H1 (cell line): Measurements from ENCODE around the gene DUSP23. TPM values are rescaled to one million over a fixed set of nuclear protein-coding genes. Genes with fewer than 3 reads are reported as not detected.

Experiments
- CTCF ChIA-PET: fragments of 300-600 bp; sonication (Branson Sonifier 250); formaldehyde crosslinking; loops from one replicate; lab custom pipeline; 2021; ENCODE audit not compliant: partially characterized antibody; lab: Charles Lee
- POLR2A ChIA-PET: fragments of 300-600 bp; sonication (Branson Sonifier 250); formaldehyde crosslinking; loops from one replicate; lab custom pipeline; 2021; ENCODE audit warnings: inconsistent platforms; ENCODE audit not compliant: partially characterized antibody; lab: Charles Lee
- DNase-seq, 2 experiments: peaks; one replicate each; pipeline versions ENCODE4 v3.0.0 to v3.0.0-alpha.2; 2010 to 2022; ENCODE audit warnings: low spot score in 2 of 2, low read depth in 1 of 2, mixed read lengths in 1 of 2
- FAIRE-seq: peaks from 2 replicates; lab custom pipeline; 2011; peaks lifted over from hg19 to GRCh38; lab: Jason Lieb, UNC
- H2AFZ ChIP-seq: 2 replicates; pipeline ENCODE4 v1.8.1; 2012; ENCODE audit warnings: low read length, inconsistent platforms
- H2AK5ac ChIP-seq: 2 replicates; pipeline ENCODE4 v1.6.1; 2013; ENCODE audit warnings: low read depth, low read length
- H2BK120ac ChIP-seq: replicated peaks from 2 replicates; pipeline ENCODE3; 2013; ENCODE audit warnings: low read depth, low read length, inconsistent platforms
- H2BK12ac ChIP-seq: 2 replicates; pipeline ENCODE4 v1.6.1; 2013; ENCODE audit warnings: low read depth, low read length
- H2BK15ac ChIP-seq: 2 replicates; pipeline ENCODE4 v1.6.1; 2013; ENCODE audit warnings: low read length
- H2BK20ac ChIP-seq: 2 replicates; pipeline ENCODE4 v1.6.1; 2013; ENCODE audit warnings: low read length
- H2BK5ac ChIP-seq: 2 replicates; pipeline ENCODE4 v1.6.1; 2013; ENCODE audit warnings: low read depth, low read length
- H3K14ac ChIP-seq: 2 replicates; pipeline ENCODE4 v1.6.1; 2013; ENCODE audit warnings: inconsistent platforms; ENCODE audit not compliant: insufficient read length
- H3K18ac ChIP-seq: 2 replicates; pipeline ENCODE4 v1.6.1; 2013; ENCODE audit warnings: low read length; ENCODE audit errors: extremely low read depth
- H3K23ac ChIP-seq: 2 replicates; pipeline ENCODE4 v1.6.1; 2013; ENCODE audit warnings: inconsistent platforms; ENCODE audit not compliant: insufficient read length
- H3K23me2 ChIP-seq: 2 replicates; pipeline ENCODE4 v1.6.1; 2013; ENCODE audit warnings: low read depth, low read length
- H3K27ac ChIP-seq: 2 replicates; pipeline ENCODE4 v1.6.1; 2011; ENCODE audit warnings: low read depth, low read length, inconsistent platforms
- H3K27me3 ChIP-seq, 4 experiments: replicated peaks in 1 of 4; 1 replicate in 1 of 4; 2 replicates in 3 of 4; pipeline versions ENCODE4 v1.6.1 to v1.8.1; 2011 to 2013; ENCODE audit warnings: low read length in 3 of 4, mild to moderate bottlenecking in 3 of 4, inconsistent platforms in 2 of 4, mixed read lengths in 2 of 4, moderate library complexity in 1 of 4; ENCODE audit not compliant: control insufficient read depth in 3 of 4, insufficient read depth in 3 of 4; ENCODE audit errors: extremely low read depth in 1 of 4
- H3K36me3 ChIP-seq, 4 experiments: 2 replicates each; pipeline versions ENCODE4 v1.6.1 to v1.8.1; 2011 to 2013; ENCODE audit warnings: mild to moderate bottlenecking in 4 of 4, low read length in 3 of 4, moderate library complexity in 2 of 4, control low read depth in 1 of 4, inconsistent platforms in 1 of 4; ENCODE audit not compliant: insufficient read depth in 4 of 4, control insufficient read depth in 2 of 4
- H3K4ac ChIP-seq: replicated peaks from 2 replicates; pipeline ENCODE3; 2013; ENCODE audit warnings: low read length, low read depth, mixed read lengths, inconsistent platforms; ENCODE audit not compliant: insufficient read length
- H3K4me1 ChIP-seq, 4 experiments: replicated peaks in 1 of 4; 1 replicate in 1 of 4; 2 replicates in 3 of 4; pipeline versions ENCODE4 v1.6.1 to v1.8.1; 2011 to 2013; ENCODE audit warnings: low read length in 3 of 4, inconsistent platforms in 2 of 4, mixed read lengths in 1 of 4; ENCODE audit not compliant: insufficient read depth in 4 of 4, control insufficient read depth in 3 of 4
- H3K4me2 ChIP-seq, 2 experiments: 2 replicates each; pipeline versions ENCODE4 v1.6.1 to v1.8.1; 2011 to 2013; ENCODE audit warnings: low read depth in 2 of 2, low read length in 2 of 2, control low read depth in 1 of 2, inconsistent platforms in 1 of 2, mild to moderate bottlenecking in 1 of 2; ENCODE audit not compliant: insufficient read depth in 1 of 2
- H3K4me3 ChIP-seq, 4 experiments: fragments of 200-600, 300-600 bp in 1 of 4; sonication (generic), shearing (Covaris generic), sonication (Bioruptor Twin) in 1 of 4; 2 replicates each; pipeline versions ENCODE4 v1.5.1 to v1.8.1; 2011 to 2016; ENCODE audit warnings: low read length in 4 of 4, low read depth in 3 of 4, control low read depth in 2 of 4, inconsistent platforms in 2 of 4, mild to moderate bottlenecking in 2 of 4, mixed read lengths in 1 of 4, moderate library complexity in 1 of 4; ENCODE audit not compliant: insufficient read depth in 2 of 4; ENCODE audit errors: extremely low read depth in 1 of 4
- H3K56ac ChIP-seq: replicated peaks from 2 replicates; pipeline ENCODE3; 2013; ENCODE audit warnings: low read depth, mild to moderate bottlenecking, mixed read lengths, low read length, inconsistent platforms; ENCODE audit not compliant: insufficient read length
- H3K79me1 ChIP-seq: 2 replicates; pipeline ENCODE4 v1.6.1; 2013; ENCODE audit warnings: low read depth, low read length, control low read depth
- H3K79me2 ChIP-seq, 2 experiments: 2 replicates each; pipeline versions ENCODE4 v1.6.1 to v1.8.1; 2012 to 2013; ENCODE audit warnings: low read length in 2 of 2, mild to moderate bottlenecking in 2 of 2, inconsistent platforms in 1 of 2; ENCODE audit not compliant: insufficient read depth in 2 of 2, control insufficient read depth in 1 of 2
- H3K9ac ChIP-seq, 4 experiments: replicated peaks in 1 of 4; 1 replicate in 1 of 4; 2 replicates in 3 of 4; pipeline versions ENCODE4 v1.6.1 to v1.8.1; 2011 to 2013; ENCODE audit warnings: low read depth in 3 of 4, low read length in 3 of 4, control low read depth in 2 of 4, mild to moderate bottlenecking in 2 of 4, moderate library complexity in 2 of 4, inconsistent platforms in 1 of 4; ENCODE audit errors: extremely low read depth in 1 of 4
- H3K9me3 ChIP-seq, 2 experiments: 2 replicates each; pipeline versions ENCODE4 v1.6.1 to v1.8.1; 2012 to 2013; ENCODE audit warnings: mild to moderate bottlenecking in 2 of 2, moderate library complexity in 2 of 2, control low read depth in 1 of 2, inconsistent platforms in 1 of 2, low read depth in 1 of 2, low read length in 1 of 2, mixed read lengths in 1 of 2; ENCODE audit not compliant: insufficient read depth in 2 of 2
- H4K20me1 ChIP-seq, 2 experiments: replicated peaks in 1 of 2; 2 replicates each; pipeline versions ENCODE3 to v1.8.1; 2011 to 2013; ENCODE audit warnings: inconsistent platforms in 2 of 2, low read length in 2 of 2, mild to moderate bottlenecking in 1 of 2; ENCODE audit not compliant: insufficient read depth in 2 of 2, control insufficient read depth in 1 of 2
- H4K5ac ChIP-seq: 2 replicates; pipeline ENCODE4 v1.6.1; 2013; ENCODE audit warnings: low read length, low read depth, mixed read lengths, inconsistent platforms; ENCODE audit not compliant: insufficient read length
- H4K8ac ChIP-seq: 2 replicates; pipeline ENCODE4 v1.8.0; 2013; ENCODE audit warnings: mild to moderate bottlenecking, moderate library complexity, low read length, inconsistent platforms; ENCODE audit not compliant: insufficient read depth; ENCODE audit errors: extremely low read depth
- H4K91ac ChIP-seq: replicated peaks from 2 replicates; pipeline ENCODE3; 2013; ENCODE audit warnings: low read length, mixed read lengths, inconsistent platforms; ENCODE audit not compliant: insufficient read length
- BACH1 ChIP-seq: IDR thresholded peaks from 2 replicates; pipeline ENCODE4 v1.6.1; 2012; ENCODE audit warnings: low read length, improper control_type of control experiment
- CBX5 ChIP-seq: fragments of 300-800, 300-1000 bp; sonication (generic); IDR thresholded peaks from 2 replicates; pipeline ENCODE4 v1.7.1; 2016; ENCODE audit warnings: antibody characterized with exemption, low read length, low read depth
- HDAC2 ChIP-seq, 2 experiments: fragments of 300-600 bp in 1 of 2; sonication (generic) in 1 of 2; IDR thresholded peaks; 2 replicates each; pipeline ENCODE4 v1.6.1; 2011 to 2012; ENCODE audit warnings: low read depth in 2 of 2, low read length in 2 of 2, mild to moderate bottlenecking in 2 of 2, moderate library complexity in 2 of 2, borderline replicate concordance in 1 of 2, inconsistent platforms in 1 of 2
- KDM1A ChIP-seq: fragments of 200-600, 300-600 bp; sonication (generic); IDR thresholded peaks from 2 replicates; pipeline ENCODE4 v1.7.1; 2016; ENCODE audit warnings: mild to moderate bottlenecking, low read length, borderline replicate concordance
- POLR2AphosphoS5 ChIP-seq: IDR thresholded peaks from 2 replicates; pipeline ENCODE4 v1.6.1; 2011; ENCODE audit warnings: low read depth, low read length
- POU5F1 ChIP-seq: IDR thresholded peaks from 2 replicates; pipeline ENCODE4 v1.6.1; 2011; ENCODE audit warnings: low read depth, mild to moderate bottlenecking, low read length, moderate library complexity
- WGBS, 2 experiments: shearing (Covaris generic) in 1 of 2; methylation state at CpG; one replicate each; pipeline versions ENCODE4 v1.1.6 to v1.1.7; 2013 to 2015; ENCODE audit warnings: low lambda C conversion rate in 2 of 2, mixed read lengths in 2 of 2, inconsistent platforms in 1 of 2, low coverage in 1 of 2, missing lambda C conversion rate in 1 of 2; ENCODE audit not compliant: insufficient replicate concordance in 2 of 2, insufficient coverage in 1 of 2, insufficient read length in 1 of 2; ENCODE audit errors: extremely low coverage in 1 of 2, missing lambda C conversion rate in 1 of 2; 5-methylcytosine and 5-hydroxymethylcytosine counted together
- polyA plus RNA-seq, 7 experiments: library from polyadenylated mRNA; depleted of rRNA in 3 of 7; stranded (reverse) in 5 of 7; unstranded in 2 of 7; fragments of >200 nt in 5 of 7; fragments of 200-250 nt in 2 of 7; gene quantifications; 1 replicate in 5 of 7; 2 replicates in 1 of 7; 4 replicates in 1 of 7; pipeline versions ENCODE4 v1.2.1 to v1.2.3, GENCODE V29; 2011 to 2013; ENCODE audit warnings: missing spikeins in 2 of 7, mixed read lengths in 2 of 7
- total RNA-seq: library from RNA; stranded (reverse); fragmentation: NEBNext Ultra II Directional; extraction: Animal tissue kit (Norgen Biotek cat#: 25700); gene quantifications from 2 replicates; pipeline ENCODE4 v1.2.1, GENCODE V29; 2021

Gene DUSP23
- total and polyA plus RNA-seq, 2 of the 8 experiments (the other 6 are each of a cell fraction or from before 2014, with no cell fraction given): 45.8 to 80.1 TPM

GRCh38 chr1:159748370-159748769, 32.4 kb upstream of the DUSP23 start:
- no peaks in the 10 kb centered on the region for H3K36me3 ChIP-seq
- no peak overlapping the region for H3K27ac ChIP-seq
- no peak overlapping the region for H3K9ac ChIP-seq
- no peak overlapping the region for H3K14ac ChIP-seq
- FAIRE-seq: no peak
- H2BK5ac ChIP-seq: no peak overlapping the region
- H4K91ac ChIP-seq: no peak overlapping the region
- H3K27me3 ChIP-seq: no peaks in the 10 kb centered on the region
- H2BK20ac ChIP-seq: no peak overlapping the region
- no peak overlapping the region for H3K4me3 ChIP-seq
- peaks cover 13 to 28% of the 10 kb centered on the region in 2 experiments; a peak in 3 of 4 replicates for H3K9me3 ChIP-seq
- H3K79me1 ChIP-seq: no peaks in the 10 kb centered on the region
- ChIA-PET POLR2A (no interaction called here), CTCF (interaction anchor here (0.8 to 1.2 kb wide), 2 partner anchors 11 to 534 kb away, joined by 3 read pairs; no protein-coding TSS in a partner anchor)
- 88% methylated on average over 1 of the region's 1 CpG; no CpG with 5 or more reads in 1 of the 2 experiments for WGBS, 2 experiments
- H3K23me2 ChIP-seq: no peaks in the 10 kb centered on the region
- H3K4ac ChIP-seq: no peak overlapping the region
- H4K20me1 ChIP-seq: no peaks in the 10 kb centered on the region
- no peak overlapping the region for H3K56ac ChIP-seq
- H3K79me2 ChIP-seq: no peaks in the 10 kb centered on the region
- no peak overlapping the region for H3K23ac ChIP-seq
- H2BK15ac ChIP-seq: no peak overlapping the region
- no peak overlapping the region for H4K8ac ChIP-seq
- no peak overlapping the region for H4K5ac ChIP-seq
- no peak overlapping the region for H2BK12ac ChIP-seq
- DNase-seq: no peak
- H2AFZ ChIP-seq: no peak overlapping the region
- H2AK5ac ChIP-seq: no peak overlapping the region
- H3K4me2 ChIP-seq: no peak overlapping the region
- H3K4me1 ChIP-seq: no peaks in the 10 kb centered on the region
- no peak overlapping the region for H2BK120ac ChIP-seq
- H3K18ac ChIP-seq: no peak overlapping the region
- no peak for TF ChIP-seq CBX5
- TF ChIP-seq HDAC2 (IDR thresholded peaks at IDR 0.05; ENCODE audit: borderline replicate concordance in 1 of 2, low read depth in 2 of 2, low read length in 2 of 2): no peak
- TF ChIP-seq POU5F1: no peak
- TF ChIP-seq POLR2AphosphoS5: no peak
- no peak for TF ChIP-seq KDM1A
- no peak for TF ChIP-seq BACH1
